K562 treated with DMSO at 1 percent for 12 hours (cell line): ENCODE data around the gene WFDC5. TPM values are rescaled to one million over a fixed set of nuclear protein-coding genes. Genes with fewer than 3 reads are reported as not detected.

Experiments used
- total RNA-seq: library from RNA; unstranded; fragments of 300-600 nt; gene quantifications from 2 replicates; pipeline ENCODE4 v1.2.3, GENCODE V29; 2022; ENCODE audit not compliant: insufficient read depth

The WFDC5 gene, protein sequence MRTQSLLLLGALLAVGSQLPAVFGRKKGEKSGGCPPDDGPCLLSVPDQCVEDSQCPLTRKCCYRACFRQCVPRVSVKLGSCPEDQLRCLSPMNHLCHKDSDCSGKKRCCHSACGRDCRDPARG
- total RNA-seq = not detected in 2 replicates

DNA sequence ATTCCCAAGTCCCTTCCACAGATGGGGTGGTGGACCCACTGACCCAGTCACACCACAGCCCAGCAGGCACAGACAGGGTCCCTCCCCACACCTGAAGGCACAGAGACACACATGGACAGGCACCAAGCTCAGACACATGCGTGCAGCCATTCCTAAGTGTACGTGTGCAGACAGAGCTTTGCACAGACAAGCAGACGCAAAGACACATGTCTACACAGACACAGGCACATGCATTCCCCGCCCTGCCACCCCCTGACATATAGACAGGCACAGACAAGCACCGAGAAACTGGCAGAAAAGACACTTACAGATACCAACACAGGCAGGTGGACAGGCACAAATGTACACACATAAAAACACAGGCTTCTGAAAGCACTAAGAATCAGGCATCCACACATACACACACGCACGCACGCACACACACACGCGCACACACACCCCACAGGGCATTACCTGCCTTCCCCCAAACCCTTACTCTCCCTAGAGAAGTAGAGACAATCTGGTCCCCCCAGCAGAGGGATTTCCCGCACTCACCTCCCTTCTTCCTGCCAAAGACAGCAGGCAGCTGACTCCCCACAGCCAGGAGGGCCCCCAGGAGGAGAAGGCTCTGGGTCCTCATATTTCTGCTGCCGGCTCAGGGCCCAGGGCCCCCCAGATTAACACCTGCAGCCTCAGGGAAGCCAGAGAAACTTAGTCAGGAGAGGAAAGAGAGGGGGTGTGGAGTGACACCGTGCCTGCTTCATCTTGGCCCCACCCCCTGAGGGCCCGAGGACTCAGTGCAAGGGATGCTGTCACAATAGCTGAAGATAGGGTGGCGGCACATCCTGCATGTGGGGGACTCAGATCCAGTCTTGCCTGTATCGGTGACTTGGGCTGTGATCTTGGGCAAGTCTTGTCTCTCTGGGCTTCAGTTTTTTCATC lies at the start of gene WFDC5:
Gene WFDC5 (minus strand): TSS at position 710 of the 921 bp plus-strand sequence. CDS start 91 bp downstream, at position 619.

DNA sequence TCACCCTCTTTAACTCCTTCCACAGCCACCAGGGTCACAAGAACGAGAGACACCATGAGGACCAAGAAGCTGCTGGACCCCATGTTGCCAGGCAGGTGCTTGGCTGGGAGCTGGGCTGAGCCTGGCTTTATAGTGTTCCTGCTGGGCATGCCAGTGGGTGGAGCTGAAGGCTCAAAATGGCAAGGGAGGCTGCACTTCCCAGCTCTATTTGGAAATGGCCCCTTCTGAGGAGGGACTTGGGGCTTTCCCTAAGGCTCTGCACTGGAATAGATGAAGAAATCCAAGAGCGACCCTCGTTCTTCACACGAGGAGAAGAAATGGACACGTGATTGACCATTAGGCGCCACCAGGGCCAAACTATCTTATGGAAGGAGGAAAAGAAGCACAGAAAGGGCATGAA lies 9.4 kb upstream of the WFDC5 start, which contains the start of gene WFDC12:
Gene WFDC12 (minus strand): TSS at position 101 of the 400 bp plus-strand sequence. CDS start 18 bp downstream, at position 83.

DNA sequence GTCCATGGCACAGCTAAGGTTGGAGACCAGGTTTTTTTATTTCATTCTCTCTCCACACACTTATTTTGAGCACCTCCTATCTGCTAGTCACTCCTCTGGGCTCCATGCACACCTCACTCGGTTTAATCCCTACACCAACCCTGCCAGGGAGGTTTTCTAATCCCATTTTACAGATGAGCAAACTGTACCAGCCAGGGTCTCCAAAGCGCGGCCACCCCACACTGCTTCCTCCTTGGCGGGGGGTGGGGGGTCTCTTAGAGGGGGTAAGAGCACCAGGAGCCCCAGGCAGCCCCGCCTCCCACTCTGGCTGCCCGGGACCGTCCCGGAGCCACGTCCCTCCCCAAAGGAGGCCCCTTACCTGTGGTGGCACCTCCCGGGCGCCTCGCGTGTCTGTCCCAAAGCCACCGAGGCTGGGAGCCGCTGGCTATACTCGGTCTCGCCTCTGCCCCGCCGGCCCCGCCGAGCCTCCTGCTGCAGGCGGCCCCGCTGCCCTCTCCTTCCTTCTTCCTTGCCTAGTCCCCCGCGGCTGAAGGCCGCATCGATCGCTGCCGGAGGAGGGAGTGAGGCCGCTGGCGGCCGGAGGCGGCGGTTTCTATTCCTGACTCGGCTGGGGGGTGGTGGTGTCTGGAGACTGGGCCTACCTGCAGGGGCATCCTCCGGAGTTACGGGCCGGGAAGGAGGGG lies 14.3 kb downstream of the WFDC5 start, which contains the start of gene KCNS1:
Gene KCNS1 (minus strand): TSS at position 565 of the 683 bp plus-strand sequence. CDS start 1,891 bp downstream, outside the sequence.

Other genes with a start within 250 kb of the WFDC5 start
- 76.6 and 119 TPM in 2 replicates for gene YWHAB, start 229.5 kb downstream of the WFDC5 start, total RNA-seq
- gene PABPC1L, start 205.1 kb downstream of the WFDC5 start, total RNA-seq = 29.2 and 87.0 TPM in 2 replicates
- gene TOMM34, start 154.8 kb downstream of the WFDC5 start, total RNA-seq = 35.7 and 50.1 TPM in 2 replicates
- 6.6 and 25.0 TPM in 2 replicates for gene STK4, start 148.7 kb downstream of the WFDC5 start, total RNA-seq
- not detected in 2 replicates for gene KCNS1, start 14.0 kb downstream of the WFDC5 start, total RNA-seq
- gene WFDC12, start 9.3 kb upstream of the WFDC5 start, total RNA-seq = not detected in 2 replicates
- not detected in 2 replicates for gene PI3, start 59.7 kb upstream of the WFDC5 start, total RNA-seq
- not detected in 2 replicates for gene SEMG1, start 91.9 kb upstream of the WFDC5 start, total RNA-seq
- gene SEMG2, start 106.2 kb upstream of the WFDC5 start, total RNA-seq = not detected in 2 replicates
- gene SLPI, start 139.4 kb upstream of the WFDC5 start, total RNA-seq = not detected in 2 replicates
- not detected in 2 replicates for gene RBPJL, start 191.7 kb upstream of the WFDC5 start, total RNA-seq
- not detected in 2 replicates for gene MATN4, start 193.1 kb upstream of the WFDC5 start, total RNA-seq
- gene SDC4, start 233.2 kb upstream of the WFDC5 start, total RNA-seq = 10.0 and 15.6 TPM in 2 replicates
- 11.9 and 19.6 TPM in 2 replicates for gene SYS1, start 248.0 kb upstream of the WFDC5 start, total RNA-seq